ENCODE measurements around the gene SFXN2.
"Not testable (repeated sequence)": the region's sequence is repeated elsewhere in the genome, so short reads cannot be mapped to it uniquely, and the experiment has no call there.

Gene SFXN2

GRCh38 chr10:102731222-102731800 is 16.9 kb downstream of the SFXN2 start:
- H3K4me3 ChIP-seq (replicated peaks; ENCODE audit: low read depth, low read length), result no peak overlapping the region
- TF ChIP-seq CTCF (IDR thresholded peaks at IDR 0.05; ENCODE audit: low read length, missing control alignments), result no peak
- no peak for DNase-seq (ENCODE audit: low read depth)

- H3K4me3 ChIP-seq (replicated peaks; ENCODE audit: low read depth, low read length), result no peak overlapping the region
- no peak for TF ChIP-seq CTCF (IDR thresholded peaks at IDR 0.05; ENCODE audit: low read length, missing control alignments)
- no peak for DNase-seq (ENCODE audit: low read depth)
Measured at GRCh38 chr10:102732661-102733060, 18.2 kb downstream of the SFXN2 start.

GRCh38 chr10:102735065-102735562 is 20.7 kb downstream of the SFXN2 start:
- TF ChIP-seq CTCF (IDR thresholded peaks at IDR 0.05; ENCODE audit: low read length, missing control alignments), result no peak

GRCh38 chr10:102738692-102739121 is 24.3 kb downstream of the SFXN2 start:
- no peak for TF ChIP-seq CTCF (IDR thresholded peaks at IDR 0.05; ENCODE audit: low read length, missing control alignments)
- no peak overlapping the region for H3K4me3 ChIP-seq (replicated peaks; ENCODE audit: low read depth, low read length)
- DNase-seq (ENCODE audit: low read depth), result no peak

More at GRCh38 chr10:102735065-102735562, 20.7 kb downstream of the SFXN2 start:
- H3K4me3 ChIP-seq (replicated peaks; ENCODE audit: low read depth, low read length), result no peak overlapping the region
- no peak for DNase-seq (ENCODE audit: low read depth)

GRCh38 chr10:102740229-102740628 is 25.8 kb downstream of the SFXN2 start:
- H3K4me3 ChIP-seq (replicated peaks; ENCODE audit: low read depth, low read length), result no peak overlapping the region
- no peak for TF ChIP-seq CTCF (IDR thresholded peaks at IDR 0.05; ENCODE audit: low read length, missing control alignments)
- no peak for DNase-seq (ENCODE audit: low read depth)

- no peak for DNase-seq (ENCODE audit: low read depth)
- no peak overlapping the region for H3K4me3 ChIP-seq (replicated peaks; ENCODE audit: low read depth, low read length)
- TF ChIP-seq CTCF (IDR thresholded peaks at IDR 0.05; ENCODE audit: low read length, missing control alignments), result no peak
Measured at GRCh38 chr10:102741726-102742237, 27.3 kb downstream of the SFXN2 start.

- H3K4me3 ChIP-seq (replicated peaks; ENCODE audit: low read depth, low read length); DNase-seq (ENCODE audit: low read depth): not testable (repeated sequence)
Measured at GRCh38 chr10:102742313-102742712, 27.9 kb downstream of the SFXN2 start.
